Spleen (tissue), 11 donors: Measurements from ENCODE around the gene CNTNAP2. TPM values are rescaled to one million over a fixed set of nuclear protein-coding genes. Genes with fewer than 3 reads are reported as not detected.

Source experiments
- DNase-seq: peaks from one replicate; pipeline ENCODE4 v3.0.0-alpha.2; 2020
- H3K27ac ChIP-seq, 8 donors: fragments of 200-600 bp; sonication (generic) in 7 of 8; 1 replicate in 4 of 8; 2 replicates in 4 of 8; pipeline versions ENCODE4 v1.5.0 to v1.8.0; 2016 to 2021; ENCODE audit warnings: inconsistent platforms in 4 of 8, mild to moderate bottlenecking in 4 of 8, moderate library complexity in 1 of 8
- H3K27me3 ChIP-seq, 7 donors: fragments of 200-600 bp; sonication (generic) in 6 of 7; replicated peaks in 1 of 7; 1 replicate in 4 of 7; 2 replicates in 3 of 7; pipeline versions ENCODE4 v1.5.0 to v1.8.0; 2016 to 2021; ENCODE audit warnings: inconsistent platforms in 3 of 7, mild to moderate bottlenecking in 1 of 7
- H3K36me3 ChIP-seq, 6 donors: fragments of 200-600 bp; sonication (generic) in 5 of 6; 1 replicate in 4 of 6; 2 replicates in 2 of 6; pipeline versions ENCODE4 v1.5.0 to v1.8.0; 2016 to 2021; ENCODE audit warnings: inconsistent platforms in 2 of 6
- H3K4me1 ChIP-seq, 6 donors: fragments of 200-600 bp; sonication (generic) in 5 of 6; 1 replicate in 3 of 6; 2 replicates in 3 of 6; pipeline versions ENCODE4 v1.5.0 to v1.8.0; 2016 to 2021; ENCODE audit warnings: inconsistent platforms in 3 of 6
- H3K4me3 ChIP-seq, 8 donors: fragments of 200-600 bp; sonication (generic) in 7 of 8; 1 replicate in 4 of 8; 2 replicates in 4 of 8; pipeline versions ENCODE4 v1.5.0 to v1.8.0; 2016 to 2021; ENCODE audit warnings: inconsistent platforms in 4 of 8, mild to moderate bottlenecking in 4 of 8, moderate library complexity in 2 of 8
- H3K9me3 ChIP-seq, 8 donors: fragments of 200-600 bp; sonication (generic) in 7 of 8; 1 replicate in 4 of 8; 2 replicates in 4 of 8; pipeline versions ENCODE4 v1.5.0 to v1.8.0; 2016 to 2021; ENCODE audit warnings: inconsistent platforms in 4 of 8
- CTCF ChIP-seq, 11 experiments: fragments of 200-600 bp in 7 of 11; fragments of 450-650 bp in 4 of 11; sonication (generic) in 4 of 11; IDR thresholded peaks in 8 of 11; conservative IDR thresholded peaks in 3 of 11; 1 replicate in 7 of 11; 2 replicates in 4 of 11; pipeline versions ENCODE4 v1.4.0 to v1.8.0; 2016 to 2021; ENCODE audit warnings: antibody characterized with exemption in 11 of 11, inconsistent platforms in 4 of 11, mild to moderate bottlenecking in 1 of 11
- POLR2A ChIP-seq, 3 donors: fragments of 450-650 bp; IDR thresholded peaks; one replicate each; pipeline ENCODE4 v1.5.1; 2017; ENCODE audit warnings: antibody characterized with exemption in 3 of 3, mild to moderate bottlenecking in 1 of 3
- POLR2AphosphoS5 ChIP-seq, 3 donors: sonication (generic); formaldehyde crosslinking; IDR thresholded peaks; one replicate each; pipeline ENCODE4 v1.5.1; 2017; ENCODE audit warnings: antibody characterized with exemption in 3 of 3
- WGBS, 5 donors: extraction: QIAGEN DNeasy Blood & Tissue Kit in 3 of 5; methylation state at CpG; one replicate each; pipeline versions ENCODE4 v1.1.5 to v1.1.7; 2013 to 2018; 5-methylcytosine and 5-hydroxymethylcytosine counted together
- intact Hi-C: fragments of 100-400 bp; cut with DNase I; formaldehyde crosslinking; loops from one replicate; pipeline ENCODE4 v1.15.0; 2023; ENCODE audit warnings: low total_unique reads
- polyA plus RNA-seq, 3 donors: library from polyadenylated mRNA; stranded (reverse); fragments of 200-250 nt; gene quantifications; one replicate each; pipeline ENCODE4 v1.2.1, GENCODE V29; 2013
- total RNA-seq, 7 donors: library from RNA; depleted of rRNA in 3 of 7; stranded (reverse); fragments of >200 nt in 3 of 7; fragmentation: NEBNext Ultra II Directional in 4 of 7; extraction: Animal tissue kit (Norgen Biotek cat#: 25700) in 4 of 7; gene quantifications; one replicate each; pipeline versions ENCODE4 v1.1.0 to v1.2.1, GENCODE V29; 2016 to 2021
- donor health status: healthy with polysubstance abuse.
- donor health status: DM: no; HTN: no; CAD: no; lungs with moderate emphysema.
- donor health status: DM: no; HTN: no; CAD: no.
- donor health status: Bipolar disorder and iron deficiency.
- donor health status: healthy.
- donor health status: DM: no; HTN: no; CAD: no.
- donor health status: DM: yes; HTN: yes; CAD: no.

The CNTNAP2 gene
- total and polyA plus RNA-seq, 10 donors = 0.13 to 2.0 (median 0.82) TPM

- Histone ChIP-seq H3K9me3 (peaks cover 0 to 6% (median 0%) of the 10 kb centered on the region in 8 donors), H3K4me3 (no peak overlapping the region), H3K27me3 (no peaks in the 10 kb centered on the region), H3K36me3 (no peaks in the 10 kb centered on the region), H3K27ac (no peak overlapping the region), H3K4me1 (no peaks in the 10 kb centered on the region)
- DNase-seq = no peak
- no peak for TF ChIP-seq POLR2A (IDR thresholded peaks at IDR 0.05)
- no peak for TF ChIP-seq POLR2AphosphoS5 (IDR thresholded peaks at IDR 0.05)
- TF ChIP-seq CTCF (IDR thresholded peaks at IDR 0.05 in 8 of 11, conservative IDR thresholded peaks at IDR 0.05 in 3 of 11) = no peak
- intact Hi-C loops = no loop called here
- 70 to 81% (median 74%) methylated on average over 5 of the region's 5 CpGs for WGBS, 5 donors
These were observed 875.0 kb downstream of the CNTNAP2 start for GRCh38 chr7:146991596-146991995.

GRCh38 chr7:146993764-146994163 is 877.2 kb downstream of the CNTNAP2 start:
- intact Hi-C loops = no loop called here
- H3K4me3 ChIP-seq = no peak overlapping the region
- 69 to 81% (median 76%) methylated on average over 1 of the region's 1 CpG for WGBS, 5 donors

GRCh38 chr7:147008530-147008929 is 891.9 kb downstream of the CNTNAP2 start:
- WGBS, 5 donors = 77 to 95% (median 91%) methylated on average over 6 of the region's 6 CpGs
- Histone ChIP-seq H3K36me3 (no peaks in the 10 kb centered on the region), H3K9me3 (no peaks in the 10 kb centered on the region), H3K27ac (no peak overlapping the region), H3K4me3 (no peak overlapping the region), H3K27me3 (no peaks in the 10 kb centered on the region), H3K4me1 (no peaks in the 10 kb centered on the region)
- no peak for DNase-seq
- intact Hi-C loops = no loop called here
- TF ChIP-seq POLR2AphosphoS5 (IDR thresholded peaks at IDR 0.05) = no peak
- TF ChIP-seq POLR2A (IDR thresholded peaks at IDR 0.05) = no peak
- TF ChIP-seq CTCF (IDR thresholded peaks at IDR 0.05 in 8 of 11, conservative IDR thresholded peaks at IDR 0.05 in 3 of 11) = no peak

More at GRCh38 chr7:146993764-146994163, 877.2 kb downstream of the CNTNAP2 start:
- H3K27me3 ChIP-seq = no peaks in the 10 kb centered on the region
- no peak overlapping the region for H3K27ac ChIP-seq
- TF ChIP-seq POLR2AphosphoS5 (IDR thresholded peaks at IDR 0.05) = no peak
- TF ChIP-seq CTCF (IDR thresholded peaks at IDR 0.05 in 8 of 11, conservative IDR thresholded peaks at IDR 0.05 in 3 of 11) = no peak
- TF ChIP-seq POLR2A (IDR thresholded peaks at IDR 0.05) = no peak
- H3K4me1 ChIP-seq = no peaks in the 10 kb centered on the region
- H3K9me3 ChIP-seq = peaks cover 0 to 21% (median 0%) of the 10 kb centered on the region in 8 donors
- no peak for DNase-seq
- H3K36me3 ChIP-seq = no peaks in the 10 kb centered on the region

GRCh38 chr7:147012666-147013065 is 896.1 kb downstream of the CNTNAP2 start:
- intact Hi-C loops = no loop called here
- no peak for TF ChIP-seq CTCF (IDR thresholded peaks at IDR 0.05 in 8 of 11, conservative IDR thresholded peaks at IDR 0.05 in 3 of 11)
- TF ChIP-seq POLR2A (IDR thresholded peaks at IDR 0.05) = no peak
- no peak for TF ChIP-seq POLR2AphosphoS5 (IDR thresholded peaks at IDR 0.05)
- Histone ChIP-seq H3K4me3 (no peak overlapping the region), H3K4me1 (no peaks in the 10 kb centered on the region), H3K36me3 (no peaks in the 10 kb centered on the region), H3K27me3 (no peaks in the 10 kb centered on the region), H3K27ac (no peak overlapping the region), H3K9me3 (no peaks in the 10 kb centered on the region)
- DNase-seq = no peak
